Stimulated activated CD8-positive, alpha-beta memory T cell treated with anti-CD3 and anti-CD28 coated beads, Interleukin-4, amount 100 ng/mL, for 1 hour (primary cell): Measurements from ENCODE around the gene MLLT11.
"Not testable (repeated sequence)": the region's sequence is repeated elsewhere in the genome, so short reads cannot be mapped to it uniquely, and the experiment has no call there.

Experiments used
- DNase-seq, 2 donors: peaks; one replicate each; pipeline ENCODE4 v3.0.0-alpha.2; 2020; ENCODE audit warnings: low read depth in 2 of 2, low spot score in 1 of 2

Gene MLLT11

DNA sequence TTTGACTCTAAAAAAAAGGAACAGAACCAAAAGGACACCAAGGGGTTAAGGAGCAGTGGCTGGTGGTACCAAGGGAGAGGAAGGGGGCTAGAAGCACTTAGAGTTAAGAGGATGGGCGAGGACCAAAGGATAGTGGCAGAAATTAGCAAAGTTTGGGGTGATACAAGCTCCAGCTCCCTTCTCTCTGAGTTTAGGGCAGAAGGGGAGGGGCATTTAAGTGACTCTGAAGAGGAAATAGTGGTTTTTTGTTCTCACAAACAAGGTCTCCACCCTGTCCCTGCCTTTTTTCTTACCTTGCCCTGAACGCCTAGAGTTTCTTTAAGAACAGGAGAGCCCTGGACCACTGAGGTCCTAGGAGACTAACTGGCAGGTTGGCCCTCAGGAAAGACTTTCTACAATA is 4.0 kb upstream of the MLLT11 start:
- DNase-seq: no peak

DNA sequence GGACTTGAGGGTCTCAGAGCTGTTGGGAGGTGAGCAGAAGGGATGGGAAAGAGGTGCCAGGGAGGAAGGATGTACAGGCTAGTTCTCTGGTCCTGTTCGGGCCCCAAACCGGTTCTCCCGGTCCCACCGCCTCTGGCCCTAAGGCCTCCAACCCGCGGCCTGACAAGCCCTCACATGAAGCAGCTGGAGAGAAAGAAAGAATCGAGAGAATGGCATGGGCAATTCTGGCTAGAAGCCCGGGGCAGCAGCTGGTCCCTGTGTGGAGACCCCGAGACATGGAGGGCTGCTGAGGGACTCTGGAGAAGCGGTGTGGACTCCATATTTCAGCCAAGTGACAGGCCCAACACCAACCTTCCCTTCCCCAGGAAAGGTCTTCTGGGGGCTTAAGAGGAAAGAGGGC is 1.5 kb upstream of the MLLT11 start:
- DNase-seq: no peak

DNA sequence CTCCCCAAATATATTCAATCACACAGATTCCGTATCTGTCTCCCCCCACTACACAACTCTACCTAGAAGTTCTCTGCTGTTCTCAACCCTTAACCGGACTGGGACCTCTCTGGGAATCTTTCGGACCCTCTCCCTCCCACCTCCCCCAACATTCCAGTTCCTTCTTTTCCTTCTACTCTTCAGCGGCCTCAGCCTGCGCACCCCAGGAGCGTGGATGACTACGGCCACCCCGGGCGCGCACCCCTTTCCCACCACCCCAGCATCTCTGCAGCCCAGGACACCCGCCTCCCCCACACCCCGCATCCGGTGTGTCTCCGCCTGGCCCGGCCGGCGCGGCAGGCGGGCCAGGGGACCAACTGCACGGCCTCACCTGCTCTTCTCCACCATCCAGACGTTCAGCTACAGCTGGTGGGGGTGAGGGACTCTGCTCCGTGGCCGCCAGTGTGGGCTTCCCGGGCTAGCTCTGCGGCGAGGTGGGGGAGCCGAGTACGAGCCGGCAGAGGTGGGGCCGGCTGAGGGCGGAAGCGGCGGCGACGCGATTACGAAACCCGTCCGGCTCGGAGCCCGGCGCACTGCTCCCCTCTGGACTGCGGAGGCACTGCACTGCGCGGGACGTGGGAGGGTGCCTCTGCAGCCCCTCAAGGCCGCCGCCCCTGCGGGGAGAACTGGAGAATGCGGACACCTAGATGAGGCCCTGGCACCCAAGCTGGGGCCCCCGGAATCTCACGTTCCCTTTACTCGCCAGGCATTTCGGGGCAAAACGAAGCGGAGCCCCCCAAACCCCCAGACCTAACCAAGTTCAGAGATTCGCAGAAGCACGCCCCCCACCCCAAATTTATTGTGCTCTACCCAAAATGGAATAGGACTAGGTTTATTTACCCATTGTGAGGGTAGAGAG is 839 bp upstream of the MLLT11 start, which contains the start of gene CDC42SE1:
Gene CDC42SE1, minus strand, starts transcription at position 514 of the 898 bp plus-strand sequence. CDS start 3,892 bp downstream, outside the sequence.
- DNase-seq: peak; percentile 58 to 67

- DNase-seq: no peak
Measured at GRCh38 chr1:151060657-151061421, 642 bp downstream of the MLLT11 start.

- DNase-seq: no peak
Measured at GRCh38 chr1:151061704-151062103, 1.5 kb downstream of the MLLT11 start.

- DNase-seq: no peak
Measured at GRCh38 chr1:151062741-151063371, 2.7 kb downstream of the MLLT11 start.

DNA sequence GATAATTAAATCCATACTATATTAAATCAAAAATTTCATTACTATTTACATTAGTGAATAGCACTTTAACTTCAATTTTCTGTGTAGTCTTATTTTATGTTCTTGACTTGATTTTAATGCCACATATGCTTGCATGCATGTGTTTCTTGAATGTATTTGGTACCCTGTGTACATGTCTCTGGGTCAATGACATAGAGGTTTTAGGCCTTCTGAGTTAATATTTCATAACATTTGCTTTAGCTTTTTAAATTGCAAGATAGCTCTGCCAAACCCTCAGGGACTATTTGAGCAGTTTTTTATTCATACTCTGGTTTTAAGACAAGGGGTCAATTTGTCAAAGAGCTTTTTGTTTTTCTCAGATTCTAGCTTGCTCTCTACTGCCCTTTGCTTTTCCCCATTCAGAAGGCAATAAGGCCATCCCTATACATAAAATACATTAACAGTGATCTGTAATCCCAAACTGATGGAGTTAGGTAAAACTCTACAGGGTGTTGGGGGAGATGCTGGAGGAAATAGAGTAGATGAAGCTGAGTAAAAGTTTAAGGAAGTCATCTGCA is 5.0 kb downstream of the MLLT11 start:
- no peak for DNase-seq

DNA sequence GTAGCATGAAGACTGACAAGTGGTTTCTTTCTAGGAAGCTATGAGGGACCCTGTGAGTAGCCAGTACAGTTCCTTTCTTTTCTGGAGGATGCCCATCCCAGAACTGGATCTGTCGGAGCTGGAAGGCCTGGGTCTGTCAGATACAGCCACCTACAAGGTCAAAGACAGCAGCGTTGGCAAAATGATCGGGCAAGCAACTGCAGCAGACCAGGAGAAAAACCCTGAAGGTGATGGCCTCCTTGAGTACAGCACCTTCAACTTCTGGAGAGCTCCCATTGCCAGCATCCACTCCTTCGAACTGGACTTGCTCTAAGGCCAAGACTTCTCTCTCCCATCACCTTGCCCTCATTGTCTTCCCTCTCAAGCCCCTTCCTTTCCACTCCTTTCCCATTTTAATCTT is 7.0 kb downstream of the MLLT11 start:
- no peak for DNase-seq

DNA sequence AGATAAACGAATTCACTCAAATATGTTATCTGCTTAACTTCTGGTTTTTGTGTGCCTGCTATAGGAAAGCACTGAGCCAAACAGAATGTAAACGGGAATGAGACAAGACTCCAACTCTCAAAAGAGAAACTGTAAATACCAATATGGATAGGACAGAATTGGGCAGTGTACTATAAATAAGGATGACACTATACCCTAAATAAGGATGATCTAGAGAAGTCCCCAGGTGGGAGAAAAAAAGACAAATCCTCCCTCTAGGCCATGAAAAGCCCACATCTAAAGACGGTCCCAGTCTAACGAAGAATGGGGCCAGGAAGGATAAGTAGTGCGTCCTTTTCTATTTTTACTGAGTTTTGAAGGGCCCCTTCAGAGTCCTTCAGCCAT is 8.9 kb downstream of the MLLT11 start:
- no peak for DNase-seq

DNA sequence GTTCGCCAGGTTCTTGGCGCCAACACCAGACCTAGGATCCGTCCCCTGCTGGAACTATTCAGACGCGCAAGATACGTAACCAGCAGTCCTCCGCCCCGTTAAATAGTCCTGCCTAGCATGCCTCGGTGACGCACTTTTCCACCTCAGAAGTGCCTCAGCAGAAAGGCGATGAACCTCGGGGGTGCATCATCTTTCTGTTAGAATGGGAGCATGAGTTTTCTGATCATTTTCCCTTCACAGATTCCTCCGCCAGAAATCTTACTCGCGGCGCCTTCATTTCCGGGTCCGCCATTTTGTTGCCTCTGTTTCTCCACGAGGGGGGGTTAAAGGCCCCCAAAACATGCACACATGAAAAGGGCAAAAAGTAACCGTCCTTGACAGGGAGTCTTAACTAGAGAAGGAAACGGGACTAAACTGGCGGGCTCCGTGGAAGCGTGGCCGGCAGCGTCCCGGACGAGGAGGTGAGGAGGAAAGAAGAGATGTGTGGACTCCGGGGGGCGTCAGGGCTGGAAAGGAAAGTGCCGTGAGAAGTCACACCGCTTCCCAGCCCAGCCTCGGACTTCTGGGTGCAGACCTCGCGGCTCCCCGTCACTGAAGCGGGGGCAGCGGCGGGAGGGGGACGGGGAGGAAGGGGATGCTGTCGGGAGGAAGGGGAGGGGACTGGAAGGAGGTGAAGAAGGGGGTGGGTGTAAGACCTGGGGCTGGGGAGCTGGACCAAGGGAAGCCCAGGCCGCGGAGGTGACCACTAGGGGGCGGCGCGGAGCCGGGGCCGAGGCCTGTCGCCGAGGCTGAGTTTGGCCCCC is 10.5 kb downstream of the MLLT11 start, which contains the start of gene GABPB2:
Gene GABPB2, plus strand, starts transcription at position 288 of the 803 bp plus-strand sequence. CDS start 17,429 bp downstream, outside the sequence.
- peak; percentile 63 to 71 for DNase-seq

- DNase-seq: no peak
Measured at GRCh38 chr1:151072224-151072623, 12.0 kb downstream of the MLLT11 start.

DNA sequence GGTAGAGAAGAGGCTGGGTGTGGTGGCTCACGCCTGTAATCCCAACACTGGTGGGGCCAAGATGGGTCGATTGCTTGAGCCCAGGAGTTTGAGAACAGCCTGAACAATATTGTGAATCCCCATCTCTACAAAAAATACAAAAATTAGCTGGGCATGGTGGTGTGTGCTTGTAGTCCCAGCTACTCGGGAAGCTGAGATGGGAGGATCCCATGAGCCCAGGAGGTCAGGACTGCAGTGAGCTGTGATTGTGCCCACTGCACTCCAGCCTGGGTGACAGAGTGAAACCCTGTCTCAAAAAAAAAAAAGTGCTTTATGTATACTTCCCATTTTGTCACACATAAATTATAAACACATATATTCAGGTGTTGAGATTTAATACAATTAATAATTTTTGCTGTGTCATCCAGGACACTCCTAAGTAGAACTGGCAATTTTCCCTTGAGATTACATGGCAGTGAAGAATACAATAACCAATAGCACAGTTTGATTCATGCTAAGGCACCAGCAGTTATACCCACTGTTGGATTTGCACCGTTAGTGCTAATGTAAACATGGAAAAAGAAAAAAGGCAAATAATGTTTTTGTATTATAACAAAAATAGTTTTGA is 25.9 kb downstream of the MLLT11 start:
- no peak for DNase-seq

DNA sequence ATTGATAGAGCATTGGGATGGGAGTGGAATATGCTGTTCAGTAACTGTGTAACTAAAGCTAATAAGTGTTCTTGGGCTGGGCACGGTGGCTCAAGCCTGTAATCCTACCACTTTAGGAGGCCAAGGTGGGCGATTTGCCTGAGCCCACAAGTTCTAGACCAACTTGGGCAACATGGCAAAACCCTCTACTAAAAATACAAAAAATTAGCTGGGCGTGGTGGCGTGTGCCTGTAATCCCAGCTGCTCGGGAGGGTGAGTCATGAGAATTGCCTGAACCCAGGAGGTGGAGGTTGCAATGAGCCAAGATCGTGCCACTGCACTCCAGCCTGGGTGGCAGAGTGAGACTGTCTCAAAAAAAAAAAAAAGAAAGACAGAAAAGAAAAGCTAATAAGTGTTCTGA is 37.2 kb downstream of the MLLT11 start:
- DNase-seq: not testable (repeated sequence)

- DNase-seq: no peak
Measured at GRCh38 chr1:151098126-151098525, 37.9 kb downstream of the MLLT11 start.

DNA sequence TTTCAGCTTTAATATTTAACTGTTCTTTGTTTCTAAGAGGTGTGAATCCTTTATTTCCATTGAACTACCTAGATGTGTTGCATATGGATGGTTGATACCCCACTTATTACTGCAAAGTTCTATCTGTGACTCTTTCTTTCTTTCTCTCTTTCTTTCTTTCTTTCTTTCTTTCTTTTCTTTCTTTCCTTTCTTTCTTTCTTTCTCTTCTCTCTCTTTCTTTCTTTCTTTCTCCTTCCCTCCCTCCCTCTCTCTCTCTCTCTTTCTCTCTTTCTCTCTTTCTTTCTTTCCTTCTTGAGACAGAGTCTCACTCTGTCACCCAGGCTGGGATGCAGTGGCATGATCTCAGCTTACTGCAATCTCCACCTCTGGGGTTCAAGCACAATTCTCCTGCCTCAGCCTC is 44.4 kb downstream of the MLLT11 start:
- DNase-seq: no peak

- DNase-seq: no peak
Measured at GRCh38 chr1:151106894-151107293, 46.7 kb downstream of the MLLT11 start.

- no peak for DNase-seq
Measured at GRCh38 chr1:151108331-151108730, 48.1 kb downstream of the MLLT11 start.

DNA sequence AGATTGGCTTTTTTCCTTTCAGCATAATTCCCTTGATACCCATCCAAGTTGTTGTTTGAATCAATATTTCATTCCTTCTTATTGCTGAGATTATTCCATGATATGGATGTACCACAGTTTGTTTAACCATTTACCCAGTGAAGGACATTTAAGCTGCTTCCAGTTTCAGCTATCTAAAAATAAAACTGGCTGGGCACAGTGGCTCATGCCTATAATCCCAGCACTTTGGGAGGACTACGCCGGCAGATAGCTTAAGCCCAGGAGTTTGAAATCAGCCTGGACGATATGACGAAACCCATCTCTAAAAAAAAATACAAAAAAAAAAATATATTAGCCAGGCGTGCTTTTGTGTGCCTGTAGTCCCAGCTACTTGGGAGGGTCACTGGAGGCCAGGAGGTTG is 53.7 kb downstream of the MLLT11 start:
- no peak for DNase-seq
